GM12892 (cell line): Measurements from ENCODE around the gene HERC2.

Experiments used
- POLR2A ChIP-seq: IDR thresholded peaks from 2 replicates; pipeline ENCODE4 v1.6.1; 2011; ENCODE audit warnings: low read depth, low read length, control low read depth
- TAF1 ChIP-seq: IDR thresholded peaks from 2 replicates; pipeline ENCODE4 v1.6.1; 2011; ENCODE audit warnings: low read depth, mild to moderate bottlenecking, control low read depth, low read length, borderline replicate concordance

DNA sequence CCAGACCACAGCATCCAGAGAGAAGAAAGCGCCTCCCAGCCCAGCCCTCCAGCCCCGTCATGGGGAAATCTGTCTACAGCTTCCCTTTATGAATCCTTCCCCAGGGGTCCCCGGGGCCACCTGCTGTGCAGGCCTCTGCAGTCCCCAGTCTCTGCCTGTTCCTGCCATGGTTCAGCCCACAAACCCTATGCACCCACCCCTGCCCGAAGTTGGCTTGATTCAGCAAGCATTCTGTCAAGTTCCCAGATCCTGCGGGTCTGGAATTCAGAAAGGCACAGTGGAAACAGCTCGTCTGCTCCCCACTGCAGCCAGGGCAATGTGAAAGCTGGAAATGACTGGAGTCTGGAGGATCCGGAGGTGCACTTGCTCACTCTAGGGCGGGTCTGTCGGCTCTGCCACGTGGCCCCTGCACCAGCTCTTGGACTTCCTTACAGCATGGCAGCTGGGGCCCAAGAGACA lies 220.0 kb downstream of the HERC2 start:
- no peak for TF ChIP-seq TAF1
- no peak for TF ChIP-seq POLR2A
